Activated CD8-positive, alpha-beta memory T cell treated with anti-CD3 and anti-CD28 coated beads for 36 hours (primary cell): ENCODE measurements around the gene LY6G6D. TPM values are rescaled to one million over a fixed set of nuclear protein-coding genes. Genes with fewer than 3 reads are reported as not detected.

Experiments used
- CTCF ChIA-PET: fragments of 350-600 bp; sonication (Branson Sonifier 250); formaldehyde crosslinking; loops from one replicate; lab custom pipeline; 2021; ENCODE audit warnings: antibody characterized with exemption; lab: Charles Lee
- POLR2A ChIA-PET: fragments of 350-600 bp; sonication (Branson Sonifier 250); formaldehyde crosslinking; loops from one replicate; lab custom pipeline; 2021; ENCODE audit warnings: antibody characterized with exemption; lab: Charles Lee
- total RNA-seq, 2 experiments: library from RNA; stranded (reverse); gene quantifications; one replicate each; pipeline ENCODE4 v1.2.3, GENCODE V29; 2021

Gene LY6G6D
- total RNA-seq, 2 experiments from 2014 or later = not detected

- POLR2A ChIA-PET = interaction anchor here (0.5 kb wide), 1 partner anchor 29 kb away, joined by 6 read pairs; no protein-coding TSS in a partner anchor
- CTCF ChIA-PET = interaction anchor here (1.2 kb wide), 1 partner anchor 25 kb away, joined by 3 read pairs; no protein-coding TSS in a partner anchor
Observed at GRCh38 chr6:31765910-31766794, 51.0 kb downstream of the LY6G6D start.

GRCh38 chr6:31767096-31767645 lies 52.0 kb downstream of the LY6G6D start:
- POLR2A ChIA-PET = no interaction called here
- CTCF ChIA-PET = interaction anchor here (1.1 kb wide), 1 partner anchor 59 kb away, joined by 4 read pairs; no protein-coding TSS in a partner anchor

Other genes with a start within 250 kb of the LY6G6D start
- gene MICB, start 217.2 kb upstream of the LY6G6D start, total RNA-seq = 10 to 100 TPM; 22.1 to 22.5 TPM
- not detected for gene MCCD1, start 186.4 kb upstream of the LY6G6D start, total RNA-seq
- gene DDX39B, start 173.3 kb upstream of the LY6G6D start, total RNA-seq = 100 to 1,000 TPM; 611 to 614 TPM
- gene ATP6V1G2, start 168.7 kb upstream of the LY6G6D start, total RNA-seq = 1 to 10 TPM; 1.2 to 1.4 TPM
- gene NFKBIL1, start 167.7 kb upstream of the LY6G6D start, total RNA-seq = 10 to 100 TPM; 11.4 to 12.3 TPM
- gene LTA, start 143.1 kb upstream of the LY6G6D start, total RNA-seq = 100 to 1,000 TPM; 702 to 706 TPM
- gene TNF, start 139.8 kb upstream of the LY6G6D start, total RNA-seq = 100 to 1,000 TPM; 161 to 162 TPM
- 100 to 1,000 TPM; 178 to 181 TPM for gene LTB, start 132.9 kb upstream of the LY6G6D start, total RNA-seq
- gene LST1, start 129.1 kb upstream of the LY6G6D start, total RNA-seq = 10 to 100 TPM; 16.3 to 19.2 TPM
- 10 to 100 TPM; 25.2 to 29.7 TPM for gene NCR3, start 122.3 kb upstream of the LY6G6D start, total RNA-seq
- 10 to 100 TPM; 53.8 to 62.0 TPM for gene AIF1, start 100.1 kb upstream of the LY6G6D start, total RNA-seq
- 100 to 1,000 TPM; 255 to 257 TPM for gene PRRC2A, start 94.6 kb upstream of the LY6G6D start, total RNA-seq
- gene BAG6, start 62.7 kb upstream of the LY6G6D start, total RNA-seq = 100 to 1,000 TPM; 254 to 267 TPM
- 1 to 10 TPM; 1.9 to 2.2 TPM for gene APOM, start 59.5 kb upstream of the LY6G6D start, total RNA-seq
- 10 to 100 TPM; 16.7 to 17.6 TPM for gene C6orf47, start 54.6 kb upstream of the LY6G6D start, total RNA-seq
- 10 to 100 TPM; 44.6 to 45.1 TPM for gene GPANK1, start 50.4 kb upstream of the LY6G6D start, total RNA-seq
- 100 to 1,000 TPM; 329 TPM for gene CSNK2B, start 49.3 kb upstream of the LY6G6D start, total RNA-seq
- gene LY6G5B, start 45.4 kb upstream of the LY6G6D start, total RNA-seq = 10 to 100 TPM; 18.1 to 20.1 TPM
- gene LY6G5C, start 34.3 kb upstream of the LY6G6D start, total RNA-seq = 1 to 10 TPM; 3.1 to 3.5 TPM
- 10 to 100 TPM; 30.1 to 32.0 TPM for gene ABHD16A, start 12.0 kb upstream of the LY6G6D start, total RNA-seq
- gene LY6G6F, start 8.5 kb upstream of the LY6G6D start, total RNA-seq = not detected
- gene LY6G6C, start 6.4 kb downstream of the LY6G6D start, total RNA-seq = not detected
- under 1 TPM in 1 of 2 experiments, not detected in 1; 0.06 TPM for gene MPIG6B, start 8.0 kb downstream of the LY6G6D start, total RNA-seq
- gene DDAH2, start 14.0 kb downstream of the LY6G6D start, total RNA-seq = 1 to 10 TPM; 4.6 to 4.9 TPM
- 100 to 1,000 TPM; 383 to 395 TPM for gene CLIC1, start 21.2 kb downstream of the LY6G6D start, total RNA-seq
- gene MSH5, start 24.7 kb downstream of the LY6G6D start, total RNA-seq = 10 to 100 TPM; 60.3 to 61.5 TPM
- 1 to 10 TPM; 7.6 to 8.6 TPM for gene SAPCD1, start 47.3 kb downstream of the LY6G6D start, total RNA-seq
- 1 to 10 TPM; 1.6 to 1.9 TPM for gene VWA7, start 62.0 kb downstream of the LY6G6D start, total RNA-seq
- gene VARS1, start 80.4 kb downstream of the LY6G6D start, total RNA-seq = 100 to 1,000 TPM; 190 to 191 TPM
- gene LSM2, start 91.6 kb downstream of the LY6G6D start, total RNA-seq = 100 to 1,000 TPM; 154 to 166 TPM
- 1 to 10 TPM; 2.6 to 2.7 TPM for gene HSPA1L, start 99.9 kb downstream of the LY6G6D start, total RNA-seq
- gene HSPA1A, start 100.2 kb downstream of the LY6G6D start, total RNA-seq = 10 to 100 TPM; 62.0 to 63.9 TPM
- gene HSPA1B, start 112.4 kb downstream of the LY6G6D start, total RNA-seq = 10 to 100 TPM; 82.6 to 86.9 TPM
- gene NEU1, start 147.5 kb downstream of the LY6G6D start, total RNA-seq = 10 to 100 TPM; 15.9 to 17.4 TPM
- not detected for gene SLC44A4, start 163.6 kb downstream of the LY6G6D start, total RNA-seq
- 10 to 100 TPM; 67.4 to 67.8 TPM for gene EHMT2, start 182.3 kb downstream of the LY6G6D start, total RNA-seq
- gene ZBTB12, start 186.7 kb downstream of the LY6G6D start, total RNA-seq = 1 to 10 TPM; 3.3 to 3.6 TPM
- under 1 TPM; 0.59 to 0.82 TPM for gene C2, start 212.4 kb downstream of the LY6G6D start, total RNA-seq
- not detected for gene CFB, start 230.7 kb downstream of the LY6G6D start, total RNA-seq
- gene NELFE, start 243.6 kb downstream of the LY6G6D start, total RNA-seq = 10 to 100 TPM; 80.0 to 85.7 TPM
- gene SKIC2, start 243.8 kb downstream of the LY6G6D start, total RNA-seq = 100 to 1,000 TPM; 106 to 109 TPM